ENCODE measurements around the gene DIRAS1.

DNA sequence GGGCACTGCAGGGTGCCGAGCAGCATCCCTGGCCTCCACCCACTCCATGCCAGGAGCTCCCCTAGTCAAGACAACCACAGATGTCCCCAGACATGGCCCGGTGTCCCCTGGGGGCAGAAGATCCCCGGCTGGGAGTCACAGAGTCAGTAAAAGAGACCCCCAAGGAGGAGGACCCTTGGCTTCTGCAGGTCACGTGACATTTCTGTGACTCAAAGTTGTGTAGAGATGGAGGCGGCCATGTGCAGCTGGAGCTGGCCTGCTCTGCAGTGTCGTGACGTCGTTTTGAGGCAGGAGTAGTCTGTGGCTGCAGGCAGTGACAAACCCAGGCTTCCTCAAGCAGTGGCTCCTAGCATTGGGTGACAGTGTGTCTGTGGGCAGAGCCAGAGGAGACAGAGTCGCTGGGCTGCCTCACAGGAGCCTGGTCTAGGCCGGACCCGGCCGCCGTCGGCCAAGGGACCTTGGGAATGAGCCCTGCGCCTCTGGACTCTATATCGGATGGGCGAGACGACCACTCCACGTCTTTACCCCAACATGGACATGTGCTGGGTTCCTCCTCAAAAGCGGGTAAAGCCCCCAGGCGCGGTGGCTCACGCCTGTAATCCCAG is 7.7 kb upstream of the DIRAS1 start:
- TF ChIP-seq MAFK (IDR thresholded peaks at IDR 0.05; ENCODE audit: low read depth, low read length) (no peak), CEBPB (IDR thresholded peaks at IDR 0.05; ENCODE audit: low read depth, low read length) (no peak), POLR2A (IDR thresholded peaks at IDR 0.05; ENCODE audit: low read depth, low read length) (no peak), RCOR1 (IDR thresholded peaks at IDR 0.05; ENCODE audit: insufficient replicate concordance, low read length) (no peak), RFX5 (IDR thresholded peaks at IDR 0.05; ENCODE audit: low read depth, low read length) (no peak), RAD21 (IDR thresholded peaks at IDR 0.05; ENCODE audit: low read length) (no peak), MXI1 (IDR thresholded peaks at IDR 0.05; ENCODE audit: borderline replicate concordance, low read depth, low read length) (no peak)
- TF ChIP-seq, protein P1, sequence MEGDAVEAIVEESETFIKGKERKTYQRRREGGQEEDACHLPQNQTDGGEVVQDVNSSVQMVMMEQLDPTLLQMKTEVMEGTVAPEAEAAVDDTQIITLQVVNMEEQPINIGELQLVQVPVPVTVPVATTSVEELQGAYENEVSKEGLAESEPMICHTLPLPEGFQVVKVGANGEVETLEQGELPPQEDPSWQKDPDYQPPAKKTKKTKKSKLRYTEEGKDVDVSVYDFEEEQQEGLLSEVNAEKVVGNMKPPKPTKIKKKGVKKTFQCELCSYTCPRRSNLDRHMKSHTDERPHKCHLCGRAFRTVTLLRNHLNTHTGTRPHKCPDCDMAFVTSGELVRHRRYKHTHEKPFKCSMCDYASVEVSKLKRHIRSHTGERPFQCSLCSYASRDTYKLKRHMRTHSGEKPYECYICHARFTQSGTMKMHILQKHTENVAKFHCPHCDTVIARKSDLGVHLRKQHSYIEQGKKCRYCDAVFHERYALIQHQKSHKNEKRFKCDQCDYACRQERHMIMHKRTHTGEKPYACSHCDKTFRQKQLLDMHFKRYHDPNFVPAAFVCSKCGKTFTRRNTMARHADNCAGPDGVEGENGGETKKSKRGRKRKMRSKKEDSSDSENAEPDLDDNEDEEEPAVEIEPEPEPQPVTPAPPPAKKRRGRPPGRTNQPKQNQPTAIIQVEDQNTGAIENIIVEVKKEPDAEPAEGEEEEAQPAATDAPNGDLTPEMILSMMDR (conservative IDR thresholded peaks at IDR 0.05; ENCODE audit: low read depth, low read length), result no peak
- TF ChIP-seq, protein P2, sequence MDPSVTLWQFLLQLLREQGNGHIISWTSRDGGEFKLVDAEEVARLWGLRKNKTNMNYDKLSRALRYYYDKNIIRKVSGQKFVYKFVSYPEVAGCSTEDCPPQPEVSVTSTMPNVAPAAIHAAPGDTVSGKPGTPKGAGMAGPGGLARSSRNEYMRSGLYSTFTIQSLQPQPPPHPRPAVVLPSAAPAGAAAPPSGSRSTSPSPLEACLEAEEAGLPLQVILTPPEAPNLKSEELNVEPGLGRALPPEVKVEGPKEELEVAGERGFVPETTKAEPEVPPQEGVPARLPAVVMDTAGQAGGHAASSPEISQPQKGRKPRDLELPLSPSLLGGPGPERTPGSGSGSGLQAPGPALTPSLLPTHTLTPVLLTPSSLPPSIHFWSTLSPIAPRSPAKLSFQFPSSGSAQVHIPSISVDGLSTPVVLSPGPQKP (IDR thresholded peaks at IDR 0.05; ENCODE audit: borderline replicate concordance, low read depth, low read length), result no peak
